NCI-H146 (cell line): ENCODE measurements around the gene ABHD12.
"Not testable (repeated sequence)": the region's sequence is repeated elsewhere in the genome, so short reads cannot be mapped to it uniquely, and the experiment has no call there.

Source experiments
- DNase-seq: peaks from one replicate; lab custom pipeline; 2025; lab: John Stamatoyannopoulos, UW

Gene ABHD12

GRCh38 chr20:25321991-25322390, 68.6 kb downstream of the ABHD12 start:
- DNase-seq = no peak

GRCh38 chr20:25321262-25321831, 69.3 kb downstream of the ABHD12 start:
- no peak for DNase-seq

GRCh38 chr20:25320035-25320800, 70.4 kb downstream of the ABHD12 start:
- DNase-seq = no peak

GRCh38 chr20:25319241-25320034, 71.2 kb downstream of the ABHD12 start:
- DNase-seq = peak; percentile 88

GRCh38 chr20:25318471-25319240, 72.0 kb downstream of the ABHD12 start:
- DNase-seq = no peak

- no peak for DNase-seq
Observed at GRCh38 chr20:25317351-25318075, 73.1 kb downstream of the ABHD12 start.

- no peak for DNase-seq
Observed at GRCh38 chr20:25316506-25317190, 74.0 kb downstream of the ABHD12 start.

GRCh38 chr20:25315418-25316210, 75.0 kb downstream of the ABHD12 start:
- DNase-seq = no peak

GRCh38 chr20:25314497-25315417, 75.9 kb downstream of the ABHD12 start:
- DNase-seq = no peak

GRCh38 chr20:25313593-25313992, 77.0 kb downstream of the ABHD12 start:
- no peak for DNase-seq

- DNase-seq = not testable (repeated sequence)
Observed at GRCh38 chr20:25312716-25313115, 77.9 kb downstream of the ABHD12 start.

- DNase-seq = no peak
Observed at GRCh38 chr20:25310921-25311728, 79.5 kb downstream of the ABHD12 start.

- peak; percentile 67 for DNase-seq
Observed at GRCh38 chr20:25310268-25310920, 80.2 kb downstream of the ABHD12 start.

GRCh38 chr20:25309395-25310267, 81.0 kb downstream of the ABHD12 start:
- DNase-seq = no peak

- no peak for DNase-seq
Observed at GRCh38 chr20:25308671-25309394, 81.8 kb downstream of the ABHD12 start.

- DNase-seq = no peak
Observed at GRCh38 chr20:25308083-25308491, 82.5 kb downstream of the ABHD12 start.
